Testis (tissue), 2 donors: ENCODE measurements around the gene PRTG.

Source experiments
- CTCF ChIP-seq, 3 experiments: fragments of 450-650 bp in 2 of 3; fragments of 200-600 bp in 1 of 3; sonication (generic) in 1 of 3; IDR thresholded peaks; one replicate each; pipeline ENCODE4 v1.5.1; 2016 to 2019; ENCODE audit warnings: antibody characterized with exemption in 3 of 3, mild to moderate bottlenecking in 2 of 3, moderate library complexity in 1 of 3
- POLR2A ChIP-seq: fragments of 450-650 bp; IDR thresholded peaks from one replicate; pipeline ENCODE4 v1.6.1; 2017; ENCODE audit warnings: antibody characterized with exemption, mild to moderate bottlenecking, moderate library complexity

- TF ChIP-seq POLR2A (no peak), CTCF (IDR thresholded peaks at IDR 0.05) (no peak)
These were observed 166.0 kb downstream of the PRTG start for GRCh38 chr15:55576943-55577342.
